ENCODE measurements around the gene LRRC63. TPM values are rescaled to one million over a fixed set of nuclear protein-coding genes. Genes with fewer than 3 reads are reported as not detected.

LRRC63 gene
- total and polyA plus RNA-seq, 2 donors (not counting 1 experiment from before 2014, with no cell fraction given), result 0.17 TPM; not detected in 1

DNA sequence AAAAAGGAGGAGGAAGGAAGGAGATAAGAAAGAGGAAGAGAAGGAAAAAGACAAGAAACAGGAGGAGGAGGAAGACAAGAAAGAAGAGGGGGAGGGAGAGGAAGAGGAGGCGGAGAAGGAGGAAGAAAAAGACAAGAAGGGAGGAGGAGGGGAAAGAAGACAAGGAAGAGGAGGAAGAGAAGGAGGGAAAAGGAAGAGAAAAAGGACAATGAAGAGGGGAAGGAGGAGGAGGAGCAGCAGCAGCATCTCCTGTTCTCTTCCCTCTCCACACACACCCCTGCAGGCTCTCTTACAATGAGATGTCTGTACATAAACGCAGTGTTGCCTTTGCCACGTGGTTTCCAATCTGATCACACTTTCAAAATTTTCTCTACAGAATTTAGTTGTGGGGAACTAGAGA, 108.7 kb downstream of the LRRC63 start:
- no peaks in the 10 kb centered on the region for H3K27me3 ChIP-seq (ENCODE audit: control insufficient read depth, insufficient read depth, low read length)
- no peak overlapping the region for H3K9ac ChIP-seq (ENCODE audit: insufficient read depth, low read length)
- no peaks in the 10 kb centered on the region for H3K9me3 ChIP-seq (ENCODE audit: control insufficient read depth, insufficient read depth, low read depth, low read length)
- no peaks in the 10 kb centered on the region for H4K20me1 ChIP-seq (ENCODE audit: control insufficient read depth, extremely low read depth, insufficient read depth, low read length)
- no peak overlapping the region for H3K27ac ChIP-seq (ENCODE audit: insufficient read depth, low read length)
- H3K79me2 ChIP-seq (ENCODE audit: control insufficient read depth, insufficient read depth, low read length), result no peaks in the 10 kb centered on the region
- no peak overlapping the region for H2AFZ ChIP-seq (ENCODE audit: low read length)
- H3K4me2 ChIP-seq (ENCODE audit: extremely low read depth, insufficient read depth, low read length), result no peak overlapping the region
- H3K36me3 ChIP-seq (ENCODE audit: control insufficient read depth, insufficient read depth, low read length), result no peaks in the 10 kb centered on the region
- no peaks in the 10 kb centered on the region for H3K4me1 ChIP-seq (ENCODE audit: control insufficient read depth, extremely low read depth, insufficient read depth, low read length)
- DNase-seq (ENCODE audit: low read depth in 2 of 2), result no peak
- no peak overlapping the region for H3K4me3 ChIP-seq (replicated peaks in 1 of 4; ENCODE audit: control extremely low read depth in 1 of 4, insufficient read depth in 1 of 4, low read depth in 3 of 4, low read length in 4 of 4)
- TF ChIP-seq, protein P1, sequence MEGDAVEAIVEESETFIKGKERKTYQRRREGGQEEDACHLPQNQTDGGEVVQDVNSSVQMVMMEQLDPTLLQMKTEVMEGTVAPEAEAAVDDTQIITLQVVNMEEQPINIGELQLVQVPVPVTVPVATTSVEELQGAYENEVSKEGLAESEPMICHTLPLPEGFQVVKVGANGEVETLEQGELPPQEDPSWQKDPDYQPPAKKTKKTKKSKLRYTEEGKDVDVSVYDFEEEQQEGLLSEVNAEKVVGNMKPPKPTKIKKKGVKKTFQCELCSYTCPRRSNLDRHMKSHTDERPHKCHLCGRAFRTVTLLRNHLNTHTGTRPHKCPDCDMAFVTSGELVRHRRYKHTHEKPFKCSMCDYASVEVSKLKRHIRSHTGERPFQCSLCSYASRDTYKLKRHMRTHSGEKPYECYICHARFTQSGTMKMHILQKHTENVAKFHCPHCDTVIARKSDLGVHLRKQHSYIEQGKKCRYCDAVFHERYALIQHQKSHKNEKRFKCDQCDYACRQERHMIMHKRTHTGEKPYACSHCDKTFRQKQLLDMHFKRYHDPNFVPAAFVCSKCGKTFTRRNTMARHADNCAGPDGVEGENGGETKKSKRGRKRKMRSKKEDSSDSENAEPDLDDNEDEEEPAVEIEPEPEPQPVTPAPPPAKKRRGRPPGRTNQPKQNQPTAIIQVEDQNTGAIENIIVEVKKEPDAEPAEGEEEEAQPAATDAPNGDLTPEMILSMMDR (conservative IDR thresholded peaks at IDR 0.05 in 1 of 2, IDR thresholded peaks at IDR 0.05 in 1 of 2; ENCODE audit: low read depth in 1 of 2, low read length in 2 of 2), result no peak
- TF ChIP-seq EZH2 (IDR thresholded peaks at IDR 0.05; ENCODE audit: low read length, missing control alignments), result no peak

GRCh38 chr13:46320821-46321220, 109.1 kb downstream of the LRRC63 start:
- Histone ChIP-seq H3K4me2 (ENCODE audit: extremely low read depth, insufficient read depth, low read length) (no peak overlapping the region), H3K79me2 (ENCODE audit: control insufficient read depth, insufficient read depth, low read length) (no peaks in the 10 kb centered on the region), H3K9ac (ENCODE audit: insufficient read depth, low read length) (no peak overlapping the region), H3K36me3 (ENCODE audit: control insufficient read depth, insufficient read depth, low read length) (no peaks in the 10 kb centered on the region), H3K4me1 (ENCODE audit: control insufficient read depth, extremely low read depth, insufficient read depth, low read length) (no peaks in the 10 kb centered on the region), H3K27ac (ENCODE audit: insufficient read depth, low read length) (no peak overlapping the region), H3K27me3 (ENCODE audit: control insufficient read depth, insufficient read depth, low read length) (no peaks in the 10 kb centered on the region), H2AFZ (ENCODE audit: low read length) (no peak overlapping the region), H3K9me3 (ENCODE audit: control insufficient read depth, insufficient read depth, low read depth, low read length) (no peaks in the 10 kb centered on the region), H3K4me3 (replicated peaks in 1 of 4; ENCODE audit: control extremely low read depth in 1 of 4, insufficient read depth in 1 of 4, low read depth in 3 of 4, low read length in 4 of 4) (no peak overlapping the region), H4K20me1 (ENCODE audit: control insufficient read depth, extremely low read depth, insufficient read depth, low read length) (no peaks in the 10 kb centered on the region)
- TF ChIP-seq, protein P1 (conservative IDR thresholded peaks at IDR 0.05 in 1 of 2, IDR thresholded peaks at IDR 0.05 in 1 of 2; ENCODE audit: low read depth in 1 of 2, low read length in 2 of 2), result no peak
- no peak for TF ChIP-seq EZH2 (IDR thresholded peaks at IDR 0.05; ENCODE audit: low read length, missing control alignments)
- no peak for DNase-seq (ENCODE audit: low read depth in 2 of 2)

GRCh38 chr13:46321494-46322225, 109.9 kb downstream of the LRRC63 start:
- H3K27me3 ChIP-seq (ENCODE audit: control insufficient read depth, insufficient read depth, low read length), result no peaks in the 10 kb centered on the region
- H3K4me3 ChIP-seq (replicated peaks in 1 of 4; ENCODE audit: control extremely low read depth in 1 of 4, insufficient read depth in 1 of 4, low read depth in 3 of 4, low read length in 4 of 4), result no peak overlapping the region
- TF ChIP-seq, protein P1 (conservative IDR thresholded peaks at IDR 0.05 in 1 of 2, IDR thresholded peaks at IDR 0.05 in 1 of 2; ENCODE audit: low read depth in 1 of 2, low read length in 2 of 2), result peak; percentile 87 to 93
- no peak for TF ChIP-seq EZH2 (IDR thresholded peaks at IDR 0.05; ENCODE audit: low read length, missing control alignments)
- DNase-seq (ENCODE audit: low read depth in 2 of 2), result peak; percentile 36 to 76
- H3K4me2 ChIP-seq (ENCODE audit: extremely low read depth, insufficient read depth, low read length), result no peak overlapping the region
- no peak overlapping the region for H2AFZ ChIP-seq (ENCODE audit: low read length)
- no peaks in the 10 kb centered on the region for H3K36me3 ChIP-seq (ENCODE audit: control insufficient read depth, insufficient read depth, low read length)
- H3K79me2 ChIP-seq (ENCODE audit: control insufficient read depth, insufficient read depth, low read length), result no peaks in the 10 kb centered on the region
- H3K9ac ChIP-seq (ENCODE audit: insufficient read depth, low read length), result no peak overlapping the region
- H4K20me1 ChIP-seq (ENCODE audit: control insufficient read depth, extremely low read depth, insufficient read depth, low read length), result no peaks in the 10 kb centered on the region
- H3K9me3 ChIP-seq (ENCODE audit: control insufficient read depth, insufficient read depth, low read depth, low read length), result no peaks in the 10 kb centered on the region
- no peaks in the 10 kb centered on the region for H3K4me1 ChIP-seq (ENCODE audit: control insufficient read depth, extremely low read depth, insufficient read depth, low read length)
- H3K27ac ChIP-seq (ENCODE audit: insufficient read depth, low read length), result no peak overlapping the region
